ENCODE results near the gene EIF1.

Gene EIF1

DNA sequence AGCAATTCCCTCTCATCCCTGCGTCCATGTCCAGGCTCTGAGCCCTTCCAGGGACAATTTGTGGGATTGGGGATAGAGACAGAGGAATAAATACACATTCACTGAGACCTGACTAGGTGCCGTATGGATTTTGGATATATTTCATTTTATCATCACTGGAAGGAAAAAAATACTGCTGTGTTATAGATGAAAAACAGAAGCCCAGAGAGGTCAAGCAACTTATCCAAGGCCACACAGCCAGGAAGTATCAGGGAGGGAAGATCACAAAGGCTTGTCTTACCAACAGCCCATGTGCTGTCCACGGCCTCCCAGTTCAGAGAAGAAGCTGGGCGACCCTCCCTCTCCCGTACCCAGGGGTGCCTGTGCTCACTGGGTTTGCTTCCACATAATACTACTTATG lies 51.8 kb downstream of the EIF1 start:
- DNase-seq (ENCODE audit: low read depth), result no peak
- no peak overlapping the region for H3K4me3 ChIP-seq (ENCODE audit: low read depth, low read length)
- TF ChIP-seq, protein P1, sequence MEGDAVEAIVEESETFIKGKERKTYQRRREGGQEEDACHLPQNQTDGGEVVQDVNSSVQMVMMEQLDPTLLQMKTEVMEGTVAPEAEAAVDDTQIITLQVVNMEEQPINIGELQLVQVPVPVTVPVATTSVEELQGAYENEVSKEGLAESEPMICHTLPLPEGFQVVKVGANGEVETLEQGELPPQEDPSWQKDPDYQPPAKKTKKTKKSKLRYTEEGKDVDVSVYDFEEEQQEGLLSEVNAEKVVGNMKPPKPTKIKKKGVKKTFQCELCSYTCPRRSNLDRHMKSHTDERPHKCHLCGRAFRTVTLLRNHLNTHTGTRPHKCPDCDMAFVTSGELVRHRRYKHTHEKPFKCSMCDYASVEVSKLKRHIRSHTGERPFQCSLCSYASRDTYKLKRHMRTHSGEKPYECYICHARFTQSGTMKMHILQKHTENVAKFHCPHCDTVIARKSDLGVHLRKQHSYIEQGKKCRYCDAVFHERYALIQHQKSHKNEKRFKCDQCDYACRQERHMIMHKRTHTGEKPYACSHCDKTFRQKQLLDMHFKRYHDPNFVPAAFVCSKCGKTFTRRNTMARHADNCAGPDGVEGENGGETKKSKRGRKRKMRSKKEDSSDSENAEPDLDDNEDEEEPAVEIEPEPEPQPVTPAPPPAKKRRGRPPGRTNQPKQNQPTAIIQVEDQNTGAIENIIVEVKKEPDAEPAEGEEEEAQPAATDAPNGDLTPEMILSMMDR (IDR thresholded peaks at IDR 0.05; ENCODE audit: control insufficient read depth, extremely low read depth, insufficient read depth), result no peak

DNA sequence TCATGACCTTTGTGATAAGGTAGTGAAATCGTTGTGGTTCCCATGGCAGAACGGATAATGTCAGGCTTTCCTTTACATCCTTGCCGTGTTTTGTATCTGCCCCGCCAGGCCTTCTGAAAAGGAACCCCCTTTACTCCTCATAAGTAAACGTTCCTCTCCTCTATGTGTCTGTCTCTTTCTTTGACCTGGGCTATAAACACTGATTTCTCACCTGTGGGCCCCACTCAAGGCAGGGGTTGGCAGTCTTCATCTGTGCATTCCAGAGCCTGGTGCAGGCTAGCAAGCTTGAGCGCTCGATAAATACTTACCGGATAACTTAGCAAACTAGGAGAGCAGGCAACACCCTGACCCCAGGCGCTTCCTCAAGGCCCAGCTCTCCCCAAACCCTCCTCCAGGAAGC lies 53.0 kb downstream of the EIF1 start:
- TF ChIP-seq, protein P1 (IDR thresholded peaks at IDR 0.05; ENCODE audit: control insufficient read depth, extremely low read depth, insufficient read depth), result no peak
- no peak overlapping the region for H3K4me3 ChIP-seq (ENCODE audit: low read depth, low read length)
- DNase-seq (ENCODE audit: low read depth), result no peak

Measured in LNCaP clone FGC (cell line).